DND-41 (cell line): ENCODE data around the gene ADCY10.

Experiments
- ATAC-seq: fragments of 200-7000 bp; cut with Tn5 transposase; 3 replicates; pipeline ENCODE4 v1.9.1; 2021; ENCODE audit warnings: low read depth; ENCODE audit not compliant: insufficient read depth
- DNase-seq: peaks from one replicate; pipeline ENCODE4 v3.0.0-alpha.2; 2020
- H2AFZ ChIP-seq: 2 replicates; pipeline ENCODE4 v1.6.0; 2012; ENCODE audit warnings: low read depth, low read length
- H3K27ac ChIP-seq: 2 replicates; pipeline ENCODE4 v1.5.1; 2012; ENCODE audit warnings: low read length, inconsistent platforms
- H3K27me3 ChIP-seq: fragments of 200-600 bp; sonication (generic); 2 replicates; pipeline ENCODE4 v1.6.0; 2012; ENCODE audit warnings: low read length, mild to moderate bottlenecking, inconsistent platforms; ENCODE audit not compliant: insufficient read depth, poor library complexity
- H3K36me3 ChIP-seq: 2 replicates; pipeline ENCODE4 v1.5.1; 2012; ENCODE audit warnings: low read length, inconsistent platforms; ENCODE audit not compliant: insufficient read depth
- H3K4me1 ChIP-seq: 2 replicates; pipeline ENCODE4 v1.5.1; 2012; ENCODE audit warnings: mild to moderate bottlenecking, low read length; ENCODE audit not compliant: insufficient read depth
- H3K4me2 ChIP-seq: 2 replicates; pipeline ENCODE4 v1.6.0; 2012; ENCODE audit warnings: mild to moderate bottlenecking, moderate library complexity, low read length, inconsistent platforms; ENCODE audit not compliant: insufficient read depth
- H3K4me3 ChIP-seq, 2 experiments: fragments of 200-600 bp in 1 of 2; shearing (Covaris generic) in 1 of 2; 2 replicates each; pipeline ENCODE4 v1.5.1; 2012 to 2016; ENCODE audit warnings: inconsistent platforms in 2 of 2, low read length in 2 of 2, mild to moderate bottlenecking in 2 of 2, low read depth in 1 of 2, moderate library complexity in 1 of 2
- H3K79me2 ChIP-seq: 2 replicates; pipeline ENCODE4 v1.6.0; 2012; ENCODE audit warnings: low read length, inconsistent platforms; ENCODE audit not compliant: insufficient read depth
- H3K9ac ChIP-seq: 2 replicates; pipeline ENCODE4 v1.6.0; 2012; ENCODE audit warnings: low read depth, mild to moderate bottlenecking, inconsistent platforms, low read length, moderate library complexity
- H3K9me3 ChIP-seq: 2 replicates; pipeline ENCODE4 v1.5.1; 2012; ENCODE audit warnings: low read length, moderate library complexity, mild to moderate bottlenecking, inconsistent platforms; ENCODE audit not compliant: insufficient read depth, severe bottlenecking
- H4K20me1 ChIP-seq: 2 replicates; pipeline ENCODE4 v1.6.0; 2012; ENCODE audit warnings: low read length; ENCODE audit not compliant: insufficient read depth
- EZH2 ChIP-seq: IDR thresholded peaks from 3 replicates; pipeline ENCODE4 v1.6.1; 2012; ENCODE audit warnings: borderline replicate concordance, low read depth, mild to moderate bottlenecking, moderate library complexity, low read length, inconsistent platforms; ENCODE audit not compliant: severe bottlenecking
- TF ChIP-seq, protein P1 (sequence below): IDR thresholded peaks from 2 replicates; pipeline ENCODE4 v1.5.1; 2012; ENCODE audit warnings: borderline replicate concordance, low read length, moderate library complexity, mild to moderate bottlenecking; ENCODE audit not compliant: poor library complexity, severe bottlenecking; ENCODE audit errors: extremely low read depth

ADCY10 gene, protein sequence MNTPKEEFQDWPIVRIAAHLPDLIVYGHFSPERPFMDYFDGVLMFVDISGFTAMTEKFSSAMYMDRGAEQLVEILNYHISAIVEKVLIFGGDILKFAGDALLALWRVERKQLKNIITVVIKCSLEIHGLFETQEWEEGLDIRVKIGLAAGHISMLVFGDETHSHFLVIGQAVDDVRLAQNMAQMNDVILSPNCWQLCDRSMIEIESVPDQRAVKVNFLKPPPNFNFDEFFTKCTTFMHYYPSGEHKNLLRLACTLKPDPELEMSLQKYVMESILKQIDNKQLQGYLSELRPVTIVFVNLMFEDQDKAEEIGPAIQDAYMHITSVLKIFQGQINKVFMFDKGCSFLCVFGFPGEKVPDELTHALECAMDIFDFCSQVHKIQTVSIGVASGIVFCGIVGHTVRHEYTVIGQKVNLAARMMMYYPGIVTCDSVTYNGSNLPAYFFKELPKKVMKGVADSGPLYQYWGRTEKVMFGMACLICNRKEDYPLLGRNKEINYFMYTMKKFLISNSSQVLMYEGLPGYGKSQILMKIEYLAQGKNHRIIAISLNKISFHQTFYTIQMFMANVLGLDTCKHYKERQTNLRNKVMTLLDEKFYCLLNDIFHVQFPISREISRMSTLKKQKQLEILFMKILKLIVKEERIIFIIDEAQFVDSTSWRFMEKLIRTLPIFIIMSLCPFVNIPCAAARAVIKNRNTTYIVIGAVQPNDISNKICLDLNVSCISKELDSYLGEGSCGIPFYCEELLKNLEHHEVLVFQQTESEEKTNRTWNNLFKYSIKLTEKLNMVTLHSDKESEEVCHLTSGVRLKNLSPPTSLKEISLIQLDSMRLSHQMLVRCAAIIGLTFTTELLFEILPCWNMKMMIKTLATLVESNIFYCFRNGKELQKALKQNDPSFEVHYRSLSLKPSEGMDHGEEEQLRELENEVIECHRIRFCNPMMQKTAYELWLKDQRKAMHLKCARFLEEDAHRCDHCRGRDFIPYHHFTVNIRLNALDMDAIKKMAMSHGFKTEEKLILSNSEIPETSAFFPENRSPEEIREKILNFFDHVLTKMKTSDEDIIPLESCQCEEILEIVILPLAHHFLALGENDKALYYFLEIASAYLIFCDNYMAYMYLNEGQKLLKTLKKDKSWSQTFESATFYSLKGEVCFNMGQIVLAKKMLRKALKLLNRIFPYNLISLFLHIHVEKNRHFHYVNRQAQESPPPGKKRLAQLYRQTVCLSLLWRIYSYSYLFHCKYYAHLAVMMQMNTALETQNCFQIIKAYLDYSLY (N-terminal part only)

DNA sequence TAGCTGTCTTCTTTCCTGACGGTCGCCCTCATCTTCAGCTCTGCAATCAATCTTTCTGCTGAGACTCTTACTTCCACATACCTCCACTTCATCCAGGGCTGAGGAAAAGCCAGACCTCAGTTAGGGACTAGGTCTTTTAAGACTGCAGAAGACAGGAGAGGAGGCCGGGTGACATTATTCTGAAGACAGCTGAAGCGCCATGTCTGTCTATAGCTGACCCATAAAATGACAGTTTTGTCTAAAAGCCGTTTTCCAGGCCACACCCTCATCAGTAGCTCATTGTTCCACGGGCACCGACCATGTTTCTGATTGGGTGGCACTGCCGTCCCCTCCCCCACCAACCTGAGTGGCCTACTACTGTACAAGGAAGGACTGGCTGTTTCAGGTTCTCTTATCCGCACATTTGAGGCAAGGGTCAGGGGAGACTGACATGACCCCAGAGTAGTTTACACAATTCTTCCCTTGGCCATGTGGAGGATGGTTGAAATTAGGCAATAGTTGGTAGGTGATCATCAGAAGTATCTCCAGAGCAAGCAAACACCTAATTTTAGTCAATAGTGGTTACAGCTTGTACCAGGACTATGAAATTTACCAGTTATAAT, at the start of gene ADCY10:
Gene ADCY10, minus strand, starts transcription at position 240 of the 602 bp plus-strand sequence. CDS start 8,994 bp downstream, outside the sequence.
- Histone ChIP-seq H3K27ac (no peak within 1 kb of the TSS), H3K4me2 (no peak within 1 kb of the TSS), H3K36me3 (peaks cover 17% of the 10 kb centered on the region; the same call in 1 of the 2 replicates), H2AFZ (no peak within 1 kb of the TSS), H3K9me3 (peaks cover 12% of the 10 kb centered on the region), H3K4me1 (no peaks in the 10 kb centered on the region), H3K27me3 (no peaks in the 10 kb centered on the region), H3K79me2 (no peaks in the 10 kb centered on the region), H3K9ac (no peak within 1 kb of the TSS), H4K20me1 (no peaks in the 10 kb centered on the region), H3K4me3 (no peak within 1 kb of the TSS)
- no peak for TF ChIP-seq EZH2
- TF ChIP-seq, protein P1, sequence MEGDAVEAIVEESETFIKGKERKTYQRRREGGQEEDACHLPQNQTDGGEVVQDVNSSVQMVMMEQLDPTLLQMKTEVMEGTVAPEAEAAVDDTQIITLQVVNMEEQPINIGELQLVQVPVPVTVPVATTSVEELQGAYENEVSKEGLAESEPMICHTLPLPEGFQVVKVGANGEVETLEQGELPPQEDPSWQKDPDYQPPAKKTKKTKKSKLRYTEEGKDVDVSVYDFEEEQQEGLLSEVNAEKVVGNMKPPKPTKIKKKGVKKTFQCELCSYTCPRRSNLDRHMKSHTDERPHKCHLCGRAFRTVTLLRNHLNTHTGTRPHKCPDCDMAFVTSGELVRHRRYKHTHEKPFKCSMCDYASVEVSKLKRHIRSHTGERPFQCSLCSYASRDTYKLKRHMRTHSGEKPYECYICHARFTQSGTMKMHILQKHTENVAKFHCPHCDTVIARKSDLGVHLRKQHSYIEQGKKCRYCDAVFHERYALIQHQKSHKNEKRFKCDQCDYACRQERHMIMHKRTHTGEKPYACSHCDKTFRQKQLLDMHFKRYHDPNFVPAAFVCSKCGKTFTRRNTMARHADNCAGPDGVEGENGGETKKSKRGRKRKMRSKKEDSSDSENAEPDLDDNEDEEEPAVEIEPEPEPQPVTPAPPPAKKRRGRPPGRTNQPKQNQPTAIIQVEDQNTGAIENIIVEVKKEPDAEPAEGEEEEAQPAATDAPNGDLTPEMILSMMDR, result no peak
- DNase-seq, result no peak
- no peak for ATAC-seq

DNA sequence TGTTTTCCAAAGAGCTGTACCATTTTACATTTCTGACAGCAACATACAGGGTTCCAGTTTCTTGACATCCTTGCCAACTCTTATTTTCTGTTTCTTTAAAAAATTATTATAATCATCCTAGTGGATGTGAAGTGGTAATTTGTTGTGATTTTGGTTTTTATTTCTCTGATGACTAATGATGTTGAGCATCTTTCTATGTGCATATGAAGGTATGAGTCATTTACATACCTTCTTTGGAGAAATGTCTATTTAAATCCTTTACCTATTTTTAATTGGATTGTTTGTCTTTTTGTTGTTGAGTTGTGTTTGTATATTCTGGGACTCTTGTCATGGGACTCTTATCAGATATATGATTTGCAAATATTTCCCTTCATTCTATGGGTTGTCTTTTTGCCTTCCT, 43.8 kb upstream of the ADCY10 start:
- H3K36me3 ChIP-seq, result peaks cover 31% of the 10 kb centered on the region
- no peaks in the 10 kb centered on the region for H3K9me3 ChIP-seq
- H3K4me1 ChIP-seq, result no peaks in the 10 kb centered on the region
- no peak overlapping the region for H3K4me2 ChIP-seq
- peaks cover 45% of the 10 kb centered on the region for H3K79me2 ChIP-seq
- H3K9ac ChIP-seq, result no peak overlapping the region
- TF ChIP-seq, protein P1, result no peak
- no peak for TF ChIP-seq EZH2
- DNase-seq (no peak), ATAC-seq (no peak)
- H3K4me3 ChIP-seq, result no peak overlapping the region
- no peaks in the 10 kb centered on the region for H4K20me1 ChIP-seq
- H3K27me3 ChIP-seq, result no peaks in the 10 kb centered on the region
- no peak overlapping the region for H3K27ac ChIP-seq
- H2AFZ ChIP-seq, result no peak overlapping the region

DNA sequence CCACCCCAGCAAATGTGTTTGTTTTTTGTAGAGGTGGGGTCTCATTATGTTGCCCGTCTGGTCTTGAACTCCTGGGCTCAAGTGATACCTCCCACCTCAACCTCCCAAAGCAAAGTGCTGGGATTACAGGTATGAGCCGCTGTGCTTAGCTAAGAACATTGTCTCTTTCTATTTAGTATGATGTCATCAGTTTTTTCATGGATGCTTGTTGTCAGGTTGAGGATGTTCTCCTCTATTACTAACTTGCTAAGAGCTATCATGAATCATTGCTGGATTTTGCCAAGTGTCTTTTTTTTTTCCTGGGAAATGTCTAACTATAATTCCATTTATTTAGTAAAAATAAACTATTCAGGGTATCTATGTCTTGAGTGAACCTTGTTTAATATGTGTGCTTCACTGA, 42.0 kb upstream of the ADCY10 start:
- H3K27me3 ChIP-seq, result no peaks in the 10 kb centered on the region
- no peak overlapping the region for H3K4me3 ChIP-seq
- no peak overlapping the region for H3K27ac ChIP-seq
- peaks cover 36% of the 10 kb centered on the region for H3K79me2 ChIP-seq
- H3K4me1 ChIP-seq, result no peaks in the 10 kb centered on the region
- H3K36me3 ChIP-seq, result peaks cover 36% of the 10 kb centered on the region
- no peaks in the 10 kb centered on the region for H4K20me1 ChIP-seq
- no peak overlapping the region for H3K4me2 ChIP-seq
- no peak overlapping the region for H3K9ac ChIP-seq
- TF ChIP-seq, protein P1, result no peak
- TF ChIP-seq EZH2, result no peak
- H2AFZ ChIP-seq, result no peak overlapping the region
- ATAC-seq (no peak), DNase-seq (no peak)
- no peaks in the 10 kb centered on the region for H3K9me3 ChIP-seq
